ENCODE results near the gene RPS18. TPM values are rescaled to one million over a fixed set of nuclear protein-coding genes. Genes with fewer than 3 reads are reported as not detected.

RPS18 gene
- total and polyA plus RNA-seq, 9 of the 15 experiments (the other 6 are each of a cell fraction or from before 2014, with no cell fraction given): 5,023 to 17,516 (median 8,131) TPM

- peak within 1 kb of the TSS; percentile 98 for H2AFZ ChIP-seq (ENCODE audit: low read depth, low read length)
- in situ Hi-C loops (cut with MboI) (no loop called here), intact Hi-C loops (cut with micrococcal nuclease) (loop anchor here (1.0 kb wide), 1 partner anchor 46 kb away; the partner anchor contains the start of gene RPS18)
- H3K9me1 ChIP-seq (ENCODE audit: control insufficient read depth, insufficient read depth, low read length): peaks cover 3% of the 10 kb centered on the region
- under 1% methylated on average over 35 of the region's 44 CpGs for WGBS (ENCODE audit: insufficient coverage, low coverage, missing lambda C conversion rate)
- FAIRE-seq (peak; percentile 98), ATAC-seq (peak; percentile 82), DNase-seq (ENCODE audit: extremely low read depth in 1 of 4, low spot score in 3 of 4) (peak; percentile 90 to 100 (median 94))
- H3K4me3 ChIP-seq: peak within 1 kb of the TSS; percentile 63
- peak within 1 kb of the TSS; percentile 79 for H3K27ac ChIP-seq (ENCODE audit: extremely low read depth, low read depth, low read length)
- H3K27me3 ChIP-seq (ENCODE audit: control insufficient read depth in 2 of 2, insufficient read depth in 2 of 2, low read length in 2 of 2): no peaks in the 10 kb centered on the region
- BruUV-seq (replicated peaks): no TSS peak
- no peaks in the 10 kb centered on the region for H3K9me3 ChIP-seq (replicated peaks; ENCODE audit: control insufficient read depth, insufficient read depth, low read depth, low read length)
- H3K36me3 ChIP-seq (ENCODE audit: control insufficient read depth, insufficient read depth, low read length): peaks cover 43% of the 10 kb centered on the region
- peaks cover 65% of the 10 kb centered on the region for H3K79me2 ChIP-seq (ENCODE audit: control insufficient read depth, insufficient read depth, low read length)
- H3K9ac ChIP-seq (ENCODE audit: insufficient read depth in 1 of 2, low read depth in 2 of 2, low read length in 2 of 2): peak within 1 kb of the TSS; percentile 68 to 75
- H3K4me2 ChIP-seq (ENCODE audit: insufficient read depth, low read length): peak within 1 kb of the TSS; percentile 97
- CTCF ChIA-PET (ENCODE audit: low intra/inter-chr PET ratio): no interaction called here
- peaks cover 56 to 76% of the 10 kb centered on the region in 2 experiments for H3K4me1 ChIP-seq (replicated peaks in 1 of 2; ENCODE audit: control insufficient read depth in 2 of 2, insufficient read depth in 2 of 2, low read length in 2 of 2)
- 0 out of 2 replicates have a peak, but pooled peaks cover 3% of the 10 kb centered on the region for H4K20me1 ChIP-seq (replicated peaks; ENCODE audit: control insufficient read depth, insufficient read depth, low read length)
- POLR2A ChIA-PET: interaction anchor here (0.5 to 2.6 kb wide), 19 partner anchors 11 to 346 kb away, joined by 3 to 32 read pairs (median 4); partner anchors contain the start of genes B3GALT4, CUTA, HLA-DPB1 and RGL2
- no peak for TF ChIP-seq ZNF75A (CRISPR knock-in tag; IDR thresholded peaks at IDR 0.05)
- TF ChIP-seq HEY1 (CRISPR knock-in tag; IDR thresholded peaks at IDR 0.05; ENCODE audit: borderline replicate concordance): no peak
- peak; percentile 48; the same call in 1 of the 2 replicates for TF ChIP-seq PHF8 (IDR thresholded peaks at IDR 0.05; ENCODE audit: borderline replicate concordance, low read length)
- no peak for TF ChIP-seq DIDO1 (tag; IDR thresholded peaks at IDR 0.05; ENCODE audit: low read depth)
- TF ChIP-seq ZNF140 (CRISPR knock-in tag; IDR thresholded peaks at IDR 0.05): no peak
- no peak for TF ChIP-seq CREB1 (IDR thresholded peaks at IDR 0.05)
- no peak for TF ChIP-seq CREB1 (CRISPR knock-in tag; IDR thresholded peaks at IDR 0.05)
- no peak for TF ChIP-seq KLF16 (IDR thresholded peaks at IDR 0.05)
- TF ChIP-seq ZNF134 (CRISPR knock-in tag; conservative IDR thresholded peaks at IDR 0.05): no peak
- no peak for TF ChIP-seq BRCA1 (IDR thresholded peaks at IDR 0.05)
- no peak for TF ChIP-seq BRCA1 (CRISPR knock-in tag; IDR thresholded peaks at IDR 0.05)
- TF ChIP-seq ZNF589 (CRISPR knock-in tag; IDR thresholded peaks at IDR 0.05; ENCODE audit: low read depth): no peak
- no peak for TF ChIP-seq HMG20A (CRISPR knock-in tag; conservative IDR thresholded peaks at IDR 0.05)
- TF ChIP-seq NR0B1 (IDR thresholded peaks at IDR 0.05; ENCODE audit: partially characterized antibody): no peak
- no peak for TF ChIP-seq PPARD (CRISPR knock-in tag; IDR thresholded peaks at IDR 0.05)
- TF ChIP-seq BACH1 (tag; IDR thresholded peaks at IDR 0.05): no peak
- no peak for TF ChIP-seq DMBX1 (CRISPR knock-in tag; IDR thresholded peaks at IDR 0.05; ENCODE audit: borderline replicate concordance)
Observed at GRCh38 chr6:33317669-33318425, 46.0 kb downstream of the RPS18 start, which contains the start of gene ZBTB22. Gene ZBTB22, minus strand, starts transcription at chr6:33317744. Its CDS starts 828 bp downstream, at chr6:33316916.

Measured in K562 (cell line).